Upper lobe of left lung (tissue), 4 donors: ENCODE measurements around the gene HOXA7.

Experiments
- POLR2A ChIP-seq, 4 donors: fragments of 450-650 bp; IDR thresholded peaks; one replicate each; pipeline ENCODE4 v1.5.1; 2016 to 2017; ENCODE audit warnings: antibody characterized with exemption in 4 of 4, mild to moderate bottlenecking in 2 of 4
- POLR2AphosphoS5 ChIP-seq, 2 donors: sonication (generic); formaldehyde crosslinking; IDR thresholded peaks; one replicate each; pipeline ENCODE4 v1.5.1; 2017; ENCODE audit warnings: antibody characterized with exemption in 2 of 2
- TF ChIP-seq, protein P1 (sequence below), 6 experiments: fragments of 450-650 bp in 4 of 6; fragments of 200-600 bp in 2 of 6; sonication (generic) in 2 of 6; IDR thresholded peaks; one replicate each; pipeline ENCODE4 v1.5.1; 2016 to 2019; ENCODE audit warnings: antibody characterized with exemption in 6 of 6

DNA sequence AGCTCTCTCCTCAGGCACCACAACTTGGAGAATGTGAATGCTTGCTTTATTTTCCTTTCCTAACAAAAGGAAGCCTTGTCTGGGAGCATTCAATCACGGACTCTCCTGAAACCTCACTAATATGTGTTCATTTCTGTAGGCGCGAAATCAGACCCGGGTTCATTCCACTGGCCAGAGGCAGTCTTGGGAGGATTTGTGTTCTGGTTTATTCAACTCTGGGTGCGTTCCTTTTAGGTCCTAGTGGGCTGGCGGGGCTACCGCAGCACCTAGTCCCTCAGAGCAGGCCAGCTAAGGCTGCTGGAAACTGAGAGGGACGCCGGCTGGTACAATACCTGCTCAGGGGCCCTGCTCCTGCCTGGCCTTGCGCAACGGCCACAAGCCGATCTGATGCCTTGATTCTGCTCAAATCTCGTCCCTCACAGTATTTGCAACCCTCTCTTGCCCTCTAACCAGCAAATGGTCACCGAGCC is 33.4 kb downstream of the HOXA7 start:
- TF ChIP-seq, protein P1, sequence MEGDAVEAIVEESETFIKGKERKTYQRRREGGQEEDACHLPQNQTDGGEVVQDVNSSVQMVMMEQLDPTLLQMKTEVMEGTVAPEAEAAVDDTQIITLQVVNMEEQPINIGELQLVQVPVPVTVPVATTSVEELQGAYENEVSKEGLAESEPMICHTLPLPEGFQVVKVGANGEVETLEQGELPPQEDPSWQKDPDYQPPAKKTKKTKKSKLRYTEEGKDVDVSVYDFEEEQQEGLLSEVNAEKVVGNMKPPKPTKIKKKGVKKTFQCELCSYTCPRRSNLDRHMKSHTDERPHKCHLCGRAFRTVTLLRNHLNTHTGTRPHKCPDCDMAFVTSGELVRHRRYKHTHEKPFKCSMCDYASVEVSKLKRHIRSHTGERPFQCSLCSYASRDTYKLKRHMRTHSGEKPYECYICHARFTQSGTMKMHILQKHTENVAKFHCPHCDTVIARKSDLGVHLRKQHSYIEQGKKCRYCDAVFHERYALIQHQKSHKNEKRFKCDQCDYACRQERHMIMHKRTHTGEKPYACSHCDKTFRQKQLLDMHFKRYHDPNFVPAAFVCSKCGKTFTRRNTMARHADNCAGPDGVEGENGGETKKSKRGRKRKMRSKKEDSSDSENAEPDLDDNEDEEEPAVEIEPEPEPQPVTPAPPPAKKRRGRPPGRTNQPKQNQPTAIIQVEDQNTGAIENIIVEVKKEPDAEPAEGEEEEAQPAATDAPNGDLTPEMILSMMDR (IDR thresholded peaks at IDR 0.05), result no peak
- TF ChIP-seq POLR2A (IDR thresholded peaks at IDR 0.05) (no peak), POLR2AphosphoS5 (IDR thresholded peaks at IDR 0.05) (no peak)
